ENCODE measurements around the gene ARHGAP45. TPM values are rescaled to one million over a fixed set of nuclear protein-coding genes. Genes with fewer than 3 reads are reported as not detected.

The ARHGAP45 gene
- total RNA-seq, 4 donors from 2014 or later, result 11.5 to 13.4 (median 12.6) TPM

DNA sequence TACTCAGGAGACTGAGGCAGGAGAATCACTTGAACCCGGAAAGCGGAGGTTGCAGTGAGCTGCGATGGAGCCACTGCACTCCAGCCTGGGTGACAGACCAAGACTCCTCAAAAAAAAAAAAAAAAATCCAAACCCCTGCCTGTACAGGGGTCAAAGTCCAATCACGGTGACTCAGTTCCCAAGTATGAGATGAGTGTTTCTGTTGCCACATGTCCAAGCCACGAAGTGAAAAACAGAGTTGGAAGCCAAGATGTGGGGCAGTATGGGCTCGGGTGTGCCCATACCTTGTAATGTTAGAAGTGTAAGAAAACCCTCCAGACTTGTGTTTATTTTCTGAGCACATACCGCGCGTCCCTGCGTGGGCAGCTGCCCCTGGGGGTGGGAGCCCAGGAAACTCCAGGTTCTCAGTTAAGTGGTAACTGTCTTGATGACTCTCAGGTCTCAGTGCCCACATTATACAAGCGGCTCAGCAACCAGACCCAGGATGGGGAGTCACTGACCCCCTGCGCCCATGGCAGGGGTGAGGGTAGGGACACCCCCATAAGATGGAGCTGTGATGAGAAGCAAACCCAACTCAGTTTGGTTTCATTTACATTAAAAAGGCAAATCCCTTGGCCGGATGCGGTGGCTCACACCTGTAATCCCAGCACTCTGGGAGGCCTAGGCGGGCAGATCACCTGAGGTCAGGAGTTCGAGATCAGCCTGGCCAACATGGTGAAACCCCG lies 35.6 kb downstream of the ARHGAP45 start:
- 43% methylated on average over 17 of the region's 17 CpGs for WGBS
- H3K4me1 ChIP-seq, result peaks cover 85% of the 10 kb centered on the region
- H3K9me3 ChIP-seq, result no peaks in the 10 kb centered on the region
- TF ChIP-seq POLR2A (IDR thresholded peaks at IDR 0.05), result no peak
- peak in 2 of 3 donors; percentile 60 to 86 for TF ChIP-seq POLR2AphosphoS5 (IDR thresholded peaks at IDR 0.05)
- TF ChIP-seq, protein P1, sequence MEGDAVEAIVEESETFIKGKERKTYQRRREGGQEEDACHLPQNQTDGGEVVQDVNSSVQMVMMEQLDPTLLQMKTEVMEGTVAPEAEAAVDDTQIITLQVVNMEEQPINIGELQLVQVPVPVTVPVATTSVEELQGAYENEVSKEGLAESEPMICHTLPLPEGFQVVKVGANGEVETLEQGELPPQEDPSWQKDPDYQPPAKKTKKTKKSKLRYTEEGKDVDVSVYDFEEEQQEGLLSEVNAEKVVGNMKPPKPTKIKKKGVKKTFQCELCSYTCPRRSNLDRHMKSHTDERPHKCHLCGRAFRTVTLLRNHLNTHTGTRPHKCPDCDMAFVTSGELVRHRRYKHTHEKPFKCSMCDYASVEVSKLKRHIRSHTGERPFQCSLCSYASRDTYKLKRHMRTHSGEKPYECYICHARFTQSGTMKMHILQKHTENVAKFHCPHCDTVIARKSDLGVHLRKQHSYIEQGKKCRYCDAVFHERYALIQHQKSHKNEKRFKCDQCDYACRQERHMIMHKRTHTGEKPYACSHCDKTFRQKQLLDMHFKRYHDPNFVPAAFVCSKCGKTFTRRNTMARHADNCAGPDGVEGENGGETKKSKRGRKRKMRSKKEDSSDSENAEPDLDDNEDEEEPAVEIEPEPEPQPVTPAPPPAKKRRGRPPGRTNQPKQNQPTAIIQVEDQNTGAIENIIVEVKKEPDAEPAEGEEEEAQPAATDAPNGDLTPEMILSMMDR (IDR thresholded peaks at IDR 0.05), result no peak
- H3K4me3 ChIP-seq, result peak overlapping the region; percentile 4
- no peaks in the 10 kb centered on the region for H3K27me3 ChIP-seq
- H3K36me3 ChIP-seq, result peaks cover 18% of the 10 kb centered on the region
- no peak for DNase-seq (ENCODE audit: low spot score in 2 of 2)
- peak overlapping the region; percentile 100 for H3K27ac ChIP-seq

DNA sequence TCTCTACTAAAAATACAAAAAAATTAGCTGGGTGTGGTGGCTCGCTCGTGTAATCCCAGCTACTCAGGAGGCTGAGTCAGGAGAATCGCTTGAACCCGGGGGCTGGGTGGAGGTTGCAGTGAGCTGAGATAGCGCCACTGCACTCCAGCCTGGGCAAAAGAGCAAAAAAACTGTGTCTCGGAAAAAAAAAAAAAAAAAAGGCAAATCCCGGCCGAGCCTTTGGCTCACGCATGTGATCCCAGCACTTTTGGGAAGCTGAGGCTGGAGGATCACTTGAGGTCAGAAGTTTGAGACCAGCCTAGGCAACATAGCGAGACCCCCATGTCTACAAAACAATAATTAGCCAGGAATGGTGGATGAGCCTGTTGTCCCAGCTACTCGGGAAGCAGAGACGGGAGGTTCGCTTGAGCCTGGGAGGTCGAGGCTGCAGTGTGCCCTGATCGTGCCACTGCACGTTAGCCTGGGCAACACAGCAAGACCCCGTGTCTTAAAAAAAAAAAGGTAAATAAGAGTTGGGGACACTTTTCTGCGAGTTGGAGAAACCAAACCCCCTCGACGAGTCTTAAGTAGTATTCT lies 36.3 kb downstream of the ARHGAP45 start:
- WGBS, result 23% methylated on average over 20 of the region's 20 CpGs
- Histone ChIP-seq H3K4me3 (peak overlapping the region; percentile 93), H3K27ac (peak overlapping the region; percentile 100), H3K36me3 (peaks cover 25% of the 10 kb centered on the region), H3K27me3 (no peaks in the 10 kb centered on the region), H3K4me1 (peaks cover 84% of the 10 kb centered on the region), H3K9me3 (no peaks in the 10 kb centered on the region)
- TF ChIP-seq POLR2A (IDR thresholded peaks at IDR 0.05), result peak in 1 of 2 donors; percentile 65
- TF ChIP-seq EP300 (IDR thresholded peaks at IDR 0.05), result no peak
- DNase-seq (ENCODE audit: low spot score in 2 of 2), result no peak

DNA sequence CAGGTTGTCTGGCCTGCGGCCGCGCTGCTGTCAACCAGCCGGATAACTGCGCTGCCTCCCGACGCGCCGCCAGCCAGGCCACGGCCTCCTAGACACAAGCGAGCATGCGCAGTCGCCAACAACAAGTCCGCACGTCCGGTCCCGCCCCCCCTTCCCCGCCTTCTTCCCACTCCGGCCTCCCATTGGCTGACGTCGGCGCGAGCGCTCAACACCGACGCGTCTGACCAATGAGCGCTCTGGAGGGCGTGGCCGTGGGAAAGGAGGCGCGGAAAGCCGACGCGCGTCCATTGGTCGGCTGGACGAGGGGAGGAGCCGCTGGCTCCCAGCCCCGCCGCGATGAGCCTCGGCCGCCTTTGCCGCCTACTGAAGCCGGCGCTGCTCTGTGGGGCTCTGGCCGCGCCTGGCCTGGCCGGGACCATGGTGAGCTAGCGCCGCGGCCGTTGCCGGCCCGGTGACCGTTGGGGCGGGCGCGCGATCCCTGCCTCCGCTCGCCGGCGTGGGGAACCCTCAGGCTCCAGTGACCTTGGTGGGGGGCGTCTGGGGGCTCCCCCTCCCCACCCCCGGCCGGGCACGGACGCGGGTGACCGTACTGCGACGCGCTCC lies 36.8 kb downstream of the ARHGAP45 start, which contains the start of gene GPX4:
GPX4 (plus strand) TSS at position 287 of the 603 bp plus-strand sequence; CDS start at position 337, 50 bp downstream.
- H3K4me1 ChIP-seq, result peaks cover 78% of the 10 kb centered on the region
- no peaks in the 10 kb centered on the region for H3K27me3 ChIP-seq
- H3K4me3 ChIP-seq, result peak within 1 kb of the TSS; percentile 93
- WGBS, result under 1% methylated on average over 27 of the region's 75 CpGs
- TF ChIP-seq POLR2AphosphoS5 (IDR thresholded peaks at IDR 0.05), result peak in 2 of 3 donors; percentile 78 to 79
- peak in 1 of 2 donors; percentile 95 for TF ChIP-seq POLR2A (IDR thresholded peaks at IDR 0.05)
- no peak for TF ChIP-seq EP300 (IDR thresholded peaks at IDR 0.05)
- H3K36me3 ChIP-seq, result peaks cover 30% of the 10 kb centered on the region
- peak within 1 kb of the TSS; percentile 100 for H3K27ac ChIP-seq
- no peaks in the 10 kb centered on the region for H3K9me3 ChIP-seq
- peak; percentile 100 for DNase-seq (ENCODE audit: low spot score in 2 of 2)

DNA sequence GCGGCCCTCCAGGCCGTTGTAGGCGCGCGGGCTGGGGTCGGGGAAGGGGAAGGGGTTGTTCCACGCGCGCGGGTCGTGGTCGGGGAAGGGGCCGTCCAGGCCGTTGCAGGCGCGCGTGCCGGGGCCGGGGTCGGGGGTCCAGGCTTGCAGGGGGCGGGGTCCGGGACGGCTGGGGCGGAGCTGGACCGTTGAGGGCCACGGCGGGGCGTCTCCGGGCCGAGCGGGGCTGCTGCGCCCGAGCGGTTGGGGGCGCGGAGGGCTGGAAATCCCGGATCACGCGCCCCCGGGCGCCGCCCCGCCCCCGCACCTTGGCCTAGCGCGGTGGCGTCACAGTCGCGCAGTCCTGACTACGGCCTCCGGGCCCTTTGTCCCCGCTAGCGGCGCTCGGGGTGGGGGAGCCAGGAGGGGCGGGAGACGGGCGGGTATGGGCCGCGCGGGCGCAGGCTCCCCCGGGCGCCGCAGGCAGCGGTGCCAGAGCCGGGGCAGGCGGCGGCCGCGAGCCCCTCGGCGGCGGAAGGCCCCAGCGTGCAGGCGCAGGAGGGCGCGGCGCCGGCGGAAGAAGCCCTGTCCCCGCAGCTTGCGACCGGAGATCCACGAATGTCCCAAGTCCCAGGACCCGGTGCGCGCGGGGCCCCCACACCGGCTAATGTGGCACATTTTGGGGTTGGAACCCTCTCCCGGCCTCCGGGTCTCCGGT lies 37.5 kb downstream of the ARHGAP45 start:
- Histone ChIP-seq H3K27me3 (no peaks in the 10 kb centered on the region), H3K4me3 (peak overlapping the region; percentile 93), H3K27ac (peak overlapping the region; percentile 100), H3K4me1 (peaks cover 72% of the 10 kb centered on the region), H3K36me3 (peaks cover 37% of the 10 kb centered on the region), H3K9me3 (no peaks in the 10 kb centered on the region)
- WGBS, result no CpG with 5 or more reads among the region's 93 CpGs
- TF ChIP-seq, protein P1 (IDR thresholded peaks at IDR 0.05), result no peak
- peak in 1 of 2 donors; percentile 17 for TF ChIP-seq POLR2A (IDR thresholded peaks at IDR 0.05)
- DNase-seq (ENCODE audit: low spot score in 2 of 2), result peak in 1 of 2 donors; percentile 88

DNA sequence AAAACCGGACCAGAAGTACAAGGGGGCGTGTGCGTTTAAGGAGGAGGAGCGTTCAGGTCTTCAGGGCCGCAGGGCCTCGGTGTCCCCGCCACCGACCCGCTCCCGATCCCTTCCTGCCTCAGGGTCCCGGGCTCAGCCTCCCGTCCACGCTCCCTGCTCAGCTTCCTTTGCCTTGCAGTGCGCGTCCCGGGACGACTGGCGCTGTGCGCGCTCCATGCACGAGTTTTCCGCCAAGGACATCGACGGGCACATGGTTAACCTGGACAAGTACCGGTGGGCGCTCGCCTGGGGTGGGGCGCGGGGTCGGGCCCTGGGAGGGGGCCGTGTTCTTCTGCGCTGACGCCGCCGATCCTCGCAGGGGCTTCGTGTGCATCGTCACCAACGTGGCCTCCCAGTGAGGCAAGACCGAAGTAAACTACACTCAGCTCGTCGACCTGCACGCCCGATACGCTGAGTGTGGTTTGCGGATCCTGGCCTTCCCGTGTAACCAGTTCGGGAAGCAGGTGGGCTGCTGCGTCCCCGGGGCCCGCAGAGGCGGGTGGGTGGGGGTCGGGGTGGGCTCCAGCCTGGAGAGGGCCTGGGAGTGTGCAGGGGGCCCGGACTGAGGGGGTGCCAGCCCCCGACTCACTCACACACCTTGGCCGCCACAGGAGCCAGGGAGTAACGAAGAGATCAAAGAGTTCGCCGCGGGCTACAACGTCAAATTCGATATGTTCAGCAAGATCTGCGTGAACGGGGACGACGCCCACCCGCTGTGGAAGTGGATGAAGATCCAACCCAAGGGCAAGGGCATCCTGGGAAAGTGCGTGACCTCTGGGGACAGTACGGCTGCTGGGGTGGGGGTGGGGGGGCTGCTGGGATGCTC lies 38.3 kb downstream of the ARHGAP45 start:
- no peak for DNase-seq (ENCODE audit: low spot score in 2 of 2)
- Histone ChIP-seq H3K27ac (peak overlapping the region; percentile 100), H3K36me3 (peaks cover 45% of the 10 kb centered on the region), H3K4me3 (peak overlapping the region; percentile 93), H3K27me3 (no peaks in the 10 kb centered on the region), H3K9me3 (no peaks in the 10 kb centered on the region), H3K4me1 (peaks cover 66% of the 10 kb centered on the region)
- TF ChIP-seq POLR2AphosphoS5 (IDR thresholded peaks at IDR 0.05), result peak in 1 of 3 donors; percentile 34
- no peak for TF ChIP-seq POLR2A (IDR thresholded peaks at IDR 0.05)
- TF ChIP-seq EP300 (IDR thresholded peaks at IDR 0.05), result no peak
- TF ChIP-seq, protein P1 (IDR thresholded peaks at IDR 0.05), result no peak
- 28% methylated on average over 33 of the region's 69 CpGs for WGBS

Data from suprapubic skin (tissue), 4 donors.